PFSK-1 (cell line): ENCODE results near the gene TXNDC15.

Experiments used
- POLR2AphosphoS5 ChIP-seq: IDR thresholded peaks from 2 replicates; pipeline ENCODE4 v1.6.1; 2012; ENCODE audit warnings: low read depth, mild to moderate bottlenecking, control low read depth, low read length, moderate library complexity
- REST ChIP-seq, 2 experiments: IDR thresholded peaks; 2 replicates each; pipeline versions ENCODE4 v1.6.1 to v1.8.0; 2011 to 2012; ENCODE audit warnings: low read depth in 2 of 2, low read length in 2 of 2, control low read depth in 1 of 2, inconsistent platforms in 1 of 2, mild to moderate bottlenecking in 1 of 2, moderate library complexity in 1 of 2; ENCODE audit not compliant: insufficient read depth in 1 of 2

GRCh38 chr5:134938030-134938429 is 63.9 kb downstream of the TXNDC15 start:
- TF ChIP-seq POLR2AphosphoS5 (no peak), REST (IDR thresholded peaks at IDR 0.05; ENCODE audit: insufficient read depth in 1 of 2, low read depth in 2 of 2, low read length in 2 of 2) (no peak)
